Measurements from ENCODE around the gene MT1F. TPM values are rescaled to one million over a fixed set of nuclear protein-coding genes. Genes with fewer than 3 reads are reported as not detected.

The MT1F gene
- total RNA-seq, 1 experiment from 2014 or later, result 27.3 TPM

- no peaks in the 10 kb centered on the region for H3K9me2 ChIP-seq (replicated peaks; ENCODE audit: low read length)
- H3K36me3 ChIP-seq (ENCODE audit: low read depth, low read length), result no peaks in the 10 kb centered on the region
- TF ChIP-seq EZH2 (IDR thresholded peaks at IDR 0.05; ENCODE audit: low read length, unreplicated experiment), result no peak
- no peak for TF ChIP-seq EZH2phosphoT487 (IDR thresholded peaks at IDR 0.05; ENCODE audit: borderline replicate concordance, low read length)
- TF ChIP-seq CTCF (conservative IDR thresholded peaks at IDR 0.05; ENCODE audit: low read depth, low read length), result no peak
- no peak overlapping the region for H3K4me2 ChIP-seq (ENCODE audit: low read length)
- CTCF ChIA-PET, result no interaction called here
- DNase-seq, result no peak
- peaks cover 8% of the 10 kb centered on the region; the same call in 1 of the 2 replicates for H3K79me2 ChIP-seq (ENCODE audit: low read length)
- no peaks in the 10 kb centered on the region for H4K20me1 ChIP-seq (ENCODE audit: low read length)
- H3K4me1 ChIP-seq (ENCODE audit: insufficient read depth, low read length), result peaks cover 33% of the 10 kb centered on the region
- no peak overlapping the region for H3K27ac ChIP-seq (ENCODE audit: low read length)
- no peaks in the 10 kb centered on the region for H3F3A ChIP-seq (ENCODE audit: low read length, unreplicated experiment)
- intact Hi-C loops (cut with micrococcal nuclease), result loop anchor here (5.0 kb wide), 1 partner anchor 77 kb away; the partner anchor contains the start of gene MT2A
- H3K27me3 ChIP-seq (ENCODE audit: low read length), result no peaks in the 10 kb centered on the region
- ATAC-seq, result no peak
- no peak overlapping the region for H3K9ac ChIP-seq (ENCODE audit: low read length)
- POLR2A ChIA-PET (ENCODE audit: unreplicated experiment), result no interaction called here
- no peak overlapping the region for H2AFZ ChIP-seq (ENCODE audit: low read length)
- no peaks in the 10 kb centered on the region for H3K9me3 ChIP-seq (ENCODE audit: low read length)
- no TSS peak for BruUV-seq (replicated peaks)
- no peak overlapping the region for H3K4me3 ChIP-seq (ENCODE audit: low read length)
Observed at GRCh38 chr16:56684256-56684925, 26.6 kb downstream of the MT1F start.

GRCh38 chr16:56684926-56685590 is 27.3 kb downstream of the MT1F start:
- intact Hi-C loops (cut with micrococcal nuclease), result loop anchor here (5.0 kb wide), 1 partner anchor 78 kb away; the partner anchor contains the start of gene MT2A

More at GRCh38 chr16:56684926-56685590, 27.3 kb downstream of the MT1F start:
- Histone ChIP-seq H3K4me3 (ENCODE audit: low read length) (no peak overlapping the region), H3F3A (ENCODE audit: low read length, unreplicated experiment) (no peaks in the 10 kb centered on the region), H3K4me1 (ENCODE audit: insufficient read depth, low read length) (peaks cover 27% of the 10 kb centered on the region), H4K20me1 (ENCODE audit: low read length) (no peaks in the 10 kb centered on the region), H3K9me3 (ENCODE audit: low read length) (no peaks in the 10 kb centered on the region), H3K27me3 (ENCODE audit: low read length) (no peaks in the 10 kb centered on the region), H3K79me2 (ENCODE audit: low read length) (peaks cover 8% of the 10 kb centered on the region; the same call in 1 of the 2 replicates), H3K4me2 (ENCODE audit: low read length) (no peak overlapping the region), H3K9ac (ENCODE audit: low read length) (no peak overlapping the region), H3K36me3 (ENCODE audit: low read depth, low read length) (no peaks in the 10 kb centered on the region), H3K9me2 (replicated peaks; ENCODE audit: low read length) (no peaks in the 10 kb centered on the region), H2AFZ (ENCODE audit: low read length) (no peak overlapping the region), H3K27ac (ENCODE audit: low read length) (no peak overlapping the region)
- no peak for DNase-seq
- ATAC-seq, result no peak
- POLR2A ChIA-PET (ENCODE audit: unreplicated experiment), result no interaction called here
- BruUV-seq (replicated peaks), result no TSS peak
- TF ChIP-seq EZH2 (IDR thresholded peaks at IDR 0.05; ENCODE audit: low read length, unreplicated experiment) (no peak), CTCF (conservative IDR thresholded peaks at IDR 0.05; ENCODE audit: low read depth, low read length) (no peak), EZH2phosphoT487 (IDR thresholded peaks at IDR 0.05; ENCODE audit: borderline replicate concordance, low read length) (no peak)
- CTCF ChIA-PET, result no interaction called here
